GM20431 (cell line): ENCODE measurements around the gene BIN1.
"Not testable (repeated sequence)": the region's sequence is repeated elsewhere in the genome, so short reads cannot be mapped to it uniquely, and the experiment has no call there.

ENCODE experiments used
- in situ Hi-C: fragments of 300-500 bp; cut with MseI, MboI; formaldehyde crosslinking; loops from one replicate; pipeline ENCODE4 v1.15.0; 2020; ENCODE audit warnings: low sequenced_read_pairs; ENCODE audit not compliant: unreplicated experiment

Gene BIN1

GRCh38 chr2:127134833-127135830, 28.2 kb upstream of the BIN1 start:
- in situ Hi-C loops, result no loop called here

GRCh38 chr2:127134235-127134634, 27.3 kb upstream of the BIN1 start:
- in situ Hi-C loops, result no loop called here

- in situ Hi-C loops, result no loop called here
These were observed 26.8 kb upstream of the BIN1 start for GRCh38 chr2:127133793-127134192.

GRCh38 chr2:127130421-127130820, 23.5 kb upstream of the BIN1 start:
- in situ Hi-C loops, result no loop called here

- in situ Hi-C loops, result no loop called here
These were observed 23.0 kb upstream of the BIN1 start for GRCh38 chr2:127129937-127130336.

- in situ Hi-C loops, result no loop called here
These were observed 21.5 kb upstream of the BIN1 start for GRCh38 chr2:127128445-127128904.

- in situ Hi-C loops, result no loop called here
These were observed 18.9 kb upstream of the BIN1 start for GRCh38 chr2:127125821-127126220.

- in situ Hi-C loops, result no loop called here
These were observed 17.5 kb upstream of the BIN1 start for GRCh38 chr2:127124426-127124825.

GRCh38 chr2:127122361-127123027, 15.5 kb upstream of the BIN1 start:
- in situ Hi-C loops, result no loop called here

- in situ Hi-C loops, result no loop called here
These were observed 14.8 kb upstream of the BIN1 start for GRCh38 chr2:127121776-127122176.

- in situ Hi-C loops, result no loop called here
These were observed 14.4 kb upstream of the BIN1 start for GRCh38 chr2:127121353-127121752.

GRCh38 chr2:127120408-127120807, 13.5 kb upstream of the BIN1 start:
- in situ Hi-C loops, result not testable (repeated sequence)

- in situ Hi-C loops, result no loop called here
These were observed 11.5 kb upstream of the BIN1 start for GRCh38 chr2:127118467-127118866.

- in situ Hi-C loops, result no loop called here
These were observed 11.1 kb upstream of the BIN1 start for GRCh38 chr2:127118038-127118437.

- in situ Hi-C loops, result no loop called here
These were observed 10.6 kb upstream of the BIN1 start for GRCh38 chr2:127117603-127118002.

- in situ Hi-C loops, result no loop called here
These were observed 8.7 kb upstream of the BIN1 start for GRCh38 chr2:127115471-127116199.

- in situ Hi-C loops, result no loop called here
These were observed 4.0 kb upstream of the BIN1 start for GRCh38 chr2:127110985-127111384.

GRCh38 chr2:127108090-127108523, 1.2 kb upstream of the BIN1 start:
- in situ Hi-C loops, result no loop called here

- in situ Hi-C loops, result no loop called here
These were observed 657 bp upstream of the BIN1 start for GRCh38 chr2:127107622-127107999.

- in situ Hi-C loops, result no loop called here
These were observed 430 bp downstream of the BIN1 start for GRCh38 chr2:127106457-127106990.
